Measurements from ENCODE around the gene GRM1.

The GRM1 gene

GRCh38 chr6:146133866-146134265 lies 105.0 kb downstream of the GRM1 start:
- DNase-seq (ENCODE audit: low spot score): no peak
- in situ Hi-C loops (cut with MboI; ENCODE audit: low pct_unique_long_range_greater_than_20kb, low sequenced_read_pairs, unreplicated experiment): no loop called here

GRCh38 chr6:146135167-146135566 lies 106.3 kb downstream of the GRM1 start:
- in situ Hi-C loops (cut with MboI; ENCODE audit: low pct_unique_long_range_greater_than_20kb, low sequenced_read_pairs, unreplicated experiment): no loop called here
- TF ChIP-seq, protein P1, sequence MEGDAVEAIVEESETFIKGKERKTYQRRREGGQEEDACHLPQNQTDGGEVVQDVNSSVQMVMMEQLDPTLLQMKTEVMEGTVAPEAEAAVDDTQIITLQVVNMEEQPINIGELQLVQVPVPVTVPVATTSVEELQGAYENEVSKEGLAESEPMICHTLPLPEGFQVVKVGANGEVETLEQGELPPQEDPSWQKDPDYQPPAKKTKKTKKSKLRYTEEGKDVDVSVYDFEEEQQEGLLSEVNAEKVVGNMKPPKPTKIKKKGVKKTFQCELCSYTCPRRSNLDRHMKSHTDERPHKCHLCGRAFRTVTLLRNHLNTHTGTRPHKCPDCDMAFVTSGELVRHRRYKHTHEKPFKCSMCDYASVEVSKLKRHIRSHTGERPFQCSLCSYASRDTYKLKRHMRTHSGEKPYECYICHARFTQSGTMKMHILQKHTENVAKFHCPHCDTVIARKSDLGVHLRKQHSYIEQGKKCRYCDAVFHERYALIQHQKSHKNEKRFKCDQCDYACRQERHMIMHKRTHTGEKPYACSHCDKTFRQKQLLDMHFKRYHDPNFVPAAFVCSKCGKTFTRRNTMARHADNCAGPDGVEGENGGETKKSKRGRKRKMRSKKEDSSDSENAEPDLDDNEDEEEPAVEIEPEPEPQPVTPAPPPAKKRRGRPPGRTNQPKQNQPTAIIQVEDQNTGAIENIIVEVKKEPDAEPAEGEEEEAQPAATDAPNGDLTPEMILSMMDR (IDR thresholded peaks at IDR 0.05; ENCODE audit: extremely low read depth, insufficient read depth, missing control alignments): no peak
- no peak for DNase-seq (ENCODE audit: low spot score)

More at GRCh38 chr6:146133866-146134265, 105.0 kb downstream of the GRM1 start:
- TF ChIP-seq, protein P1 (IDR thresholded peaks at IDR 0.05; ENCODE audit: extremely low read depth, insufficient read depth, missing control alignments): no peak

DNA sequence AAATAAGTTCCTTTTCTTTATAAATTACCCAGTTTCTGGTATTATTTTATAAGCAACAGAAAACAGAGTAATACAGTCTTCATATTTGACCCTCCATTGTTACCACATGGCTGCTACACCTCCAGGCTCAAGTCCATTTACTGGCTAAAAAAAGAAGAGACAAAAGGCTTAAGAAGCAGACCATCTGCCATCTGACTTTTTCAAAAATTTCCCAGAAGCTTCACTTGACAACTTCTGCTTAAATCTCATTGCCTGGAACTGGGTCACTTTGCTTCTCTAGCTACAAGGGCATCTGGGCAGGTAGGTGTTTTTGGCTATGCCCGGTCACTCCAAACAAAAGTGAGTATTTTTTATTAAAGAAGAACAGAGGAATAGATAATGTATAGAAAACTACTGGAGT lies 118.0 kb downstream of the GRM1 start:
- in situ Hi-C loops (cut with MboI; ENCODE audit: low pct_unique_long_range_greater_than_20kb, low sequenced_read_pairs, unreplicated experiment): no loop called here
- TF ChIP-seq, protein P1 (IDR thresholded peaks at IDR 0.05; ENCODE audit: extremely low read depth, insufficient read depth, missing control alignments): no peak
- no peak for DNase-seq (ENCODE audit: low spot score)

- no peak for DNase-seq (ENCODE audit: low spot score)
- TF ChIP-seq, protein P1 (IDR thresholded peaks at IDR 0.05; ENCODE audit: extremely low read depth, insufficient read depth, missing control alignments): no peak
- in situ Hi-C loops (cut with MboI; ENCODE audit: low pct_unique_long_range_greater_than_20kb, low sequenced_read_pairs, unreplicated experiment): no loop called here
These were observed 120.9 kb downstream of the GRM1 start for GRCh38 chr6:146149770-146150169.

DNA sequence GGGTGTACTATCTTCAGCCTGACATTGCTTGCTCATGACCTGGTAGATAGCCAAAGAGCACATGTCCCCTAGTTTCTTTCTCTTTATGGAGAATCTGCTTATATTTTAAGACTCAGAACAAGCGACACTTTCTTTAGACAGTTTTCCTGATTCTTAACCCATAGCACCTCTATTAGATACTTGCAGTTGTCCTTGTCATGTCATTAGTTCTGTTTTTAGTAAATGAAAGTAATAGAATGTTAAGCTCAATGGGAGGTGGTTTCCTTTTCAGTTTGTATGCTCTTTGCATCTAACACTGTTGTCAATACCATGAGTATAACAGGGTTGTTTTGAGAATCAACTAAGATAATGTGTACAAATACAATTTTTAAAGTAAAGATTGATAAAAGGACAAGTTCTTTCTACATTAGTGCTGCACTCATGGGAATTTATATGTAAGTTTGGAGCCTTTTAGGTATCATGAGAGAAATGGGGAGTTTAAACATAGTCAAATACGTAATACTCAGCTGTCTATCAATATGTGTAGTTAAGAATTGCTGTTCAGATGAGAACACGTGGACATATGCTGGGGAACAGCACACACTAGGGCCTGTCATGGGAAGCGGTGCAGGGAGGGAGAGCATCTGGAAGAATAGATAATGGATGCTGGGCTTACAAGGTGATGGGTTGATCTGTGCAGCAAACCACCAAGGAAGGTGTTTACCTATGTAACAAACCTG lies 124.3 kb downstream of the GRM1 start:
- TF ChIP-seq, protein P1 (IDR thresholded peaks at IDR 0.05; ENCODE audit: extremely low read depth, insufficient read depth, missing control alignments): no peak
- peak; percentile 42 for DNase-seq (ENCODE audit: low spot score)
- in situ Hi-C loops (cut with MboI; ENCODE audit: low pct_unique_long_range_greater_than_20kb, low sequenced_read_pairs, unreplicated experiment): no loop called here

DNA sequence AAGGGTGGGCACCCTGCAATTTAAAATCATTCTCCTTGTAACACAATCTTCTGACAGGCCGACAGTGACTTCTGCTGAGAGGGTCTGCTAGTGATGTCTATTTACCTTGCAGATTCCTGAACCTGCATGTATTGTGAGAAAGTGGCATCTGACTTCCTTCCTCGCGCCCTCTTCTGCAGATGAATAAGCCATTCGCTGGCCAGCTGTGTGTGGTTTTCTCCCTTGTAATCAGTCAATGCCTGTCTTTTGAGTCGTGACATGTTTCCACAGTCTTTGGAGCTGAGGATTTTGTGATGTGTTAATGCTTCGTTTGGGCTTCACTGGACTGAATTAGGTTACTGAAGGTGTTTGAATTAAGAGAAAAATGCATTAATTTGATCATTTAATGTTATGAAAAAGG lies 125.3 kb downstream of the GRM1 start:
- no peak for DNase-seq (ENCODE audit: low spot score)
- in situ Hi-C loops (cut with MboI; ENCODE audit: low pct_unique_long_range_greater_than_20kb, low sequenced_read_pairs, unreplicated experiment): no loop called here
- TF ChIP-seq, protein P1 (IDR thresholded peaks at IDR 0.05; ENCODE audit: extremely low read depth, insufficient read depth, missing control alignments): no peak
